ENCODE data around the gene SORCS2. TPM values are rescaled to one million over a fixed set of nuclear protein-coding genes. Genes with fewer than 3 reads are reported as not detected.

Gene SORCS2
- total RNA-seq, 1 donor from 2014 or later, result 29.5 TPM

GRCh38 chr4:7247946-7248345, 55.6 kb downstream of the SORCS2 start:
- no peak for DNase-seq
- no peak for TF ChIP-seq CTCF (IDR thresholded peaks at IDR 0.05; ENCODE audit: partially characterized antibody, unreplicated experiment)
- Mint-ChIP-seq H3K9me3 (ENCODE audit: unreplicated experiment) (peaks cover 2% of the 10 kb centered on the region), H3K36me3 (ENCODE audit: unreplicated experiment) (no peaks in the 10 kb centered on the region), H3K4me1 (ENCODE audit: low read depth, unreplicated experiment) (peaks cover 3% of the 10 kb centered on the region), H3K4me3 (ENCODE audit: unreplicated experiment) (no peak overlapping the region), H3K27me3 (ENCODE audit: unreplicated experiment) (peaks cover 6% of the 10 kb centered on the region), H3K27ac (ENCODE audit: unreplicated experiment) (no peak overlapping the region)

GRCh38 chr4:7248857-7249256, 56.5 kb downstream of the SORCS2 start:
- H3K4me3 Mint-ChIP-seq (ENCODE audit: unreplicated experiment), result no peak overlapping the region

GRCh38 chr4:7251321-7251720, 59.0 kb downstream of the SORCS2 start:
- H3K36me3 Mint-ChIP-seq (ENCODE audit: unreplicated experiment), result no peaks in the 10 kb centered on the region
- H3K4me3 Mint-ChIP-seq (ENCODE audit: unreplicated experiment), result no peak overlapping the region
- H3K27me3 Mint-ChIP-seq (ENCODE audit: unreplicated experiment), result peaks cover 15% of the 10 kb centered on the region
- peaks cover 13% of the 10 kb centered on the region for H3K9me3 Mint-ChIP-seq (ENCODE audit: unreplicated experiment)
- TF ChIP-seq CTCF (IDR thresholded peaks at IDR 0.05; ENCODE audit: partially characterized antibody, unreplicated experiment), result no peak
- peaks cover 24% of the 10 kb centered on the region for H3K4me1 Mint-ChIP-seq (ENCODE audit: low read depth, unreplicated experiment)
- no peak for DNase-seq
- no peak overlapping the region for H3K27ac Mint-ChIP-seq (ENCODE audit: unreplicated experiment)

More at GRCh38 chr4:7248857-7249256, 56.5 kb downstream of the SORCS2 start:
- peaks cover 2% of the 10 kb centered on the region for H3K9me3 Mint-ChIP-seq (ENCODE audit: unreplicated experiment)
- H3K27me3 Mint-ChIP-seq (ENCODE audit: unreplicated experiment), result peaks cover 6% of the 10 kb centered on the region
- H3K27ac Mint-ChIP-seq (ENCODE audit: unreplicated experiment), result no peak overlapping the region
- H3K4me1 Mint-ChIP-seq (ENCODE audit: low read depth, unreplicated experiment), result peaks cover 5% of the 10 kb centered on the region
- TF ChIP-seq CTCF (IDR thresholded peaks at IDR 0.05; ENCODE audit: partially characterized antibody, unreplicated experiment), result no peak
- no peaks in the 10 kb centered on the region for H3K36me3 Mint-ChIP-seq (ENCODE audit: unreplicated experiment)
- no peak for DNase-seq

GRCh38 chr4:7252051-7252450, 59.7 kb downstream of the SORCS2 start:
- peaks cover 18% of the 10 kb centered on the region for H3K9me3 Mint-ChIP-seq (ENCODE audit: unreplicated experiment)
- TF ChIP-seq CTCF (IDR thresholded peaks at IDR 0.05; ENCODE audit: partially characterized antibody, unreplicated experiment), result no peak
- peaks cover 18% of the 10 kb centered on the region for H3K27me3 Mint-ChIP-seq (ENCODE audit: unreplicated experiment)
- no peak for DNase-seq
- H3K4me3 Mint-ChIP-seq (ENCODE audit: unreplicated experiment), result no peak overlapping the region
- H3K4me1 Mint-ChIP-seq (ENCODE audit: low read depth, unreplicated experiment), result peaks cover 31% of the 10 kb centered on the region
- no peak overlapping the region for H3K27ac Mint-ChIP-seq (ENCODE audit: unreplicated experiment)
- H3K36me3 Mint-ChIP-seq (ENCODE audit: unreplicated experiment), result no peaks in the 10 kb centered on the region

- Mint-ChIP-seq H3K27me3 (ENCODE audit: unreplicated experiment) (peaks cover 16% of the 10 kb centered on the region), H3K27ac (ENCODE audit: unreplicated experiment) (peak overlapping the region; percentile 8)
- TF ChIP-seq CTCF (IDR thresholded peaks at IDR 0.05; ENCODE audit: partially characterized antibody, unreplicated experiment), result no peak
Observed at GRCh38 chr4:7252510-7253340, 60.4 kb downstream of the SORCS2 start.

More at GRCh38 chr4:7252510-7253340, 60.4 kb downstream of the SORCS2 start:
- DNase-seq, result no peak
- no peak overlapping the region for H3K4me3 Mint-ChIP-seq (ENCODE audit: unreplicated experiment)
- peaks cover 18% of the 10 kb centered on the region for H3K9me3 Mint-ChIP-seq (ENCODE audit: unreplicated experiment)
- H3K36me3 Mint-ChIP-seq (ENCODE audit: unreplicated experiment), result no peaks in the 10 kb centered on the region
- H3K4me1 Mint-ChIP-seq (ENCODE audit: low read depth, unreplicated experiment), result peaks cover 31% of the 10 kb centered on the region
